OCI-LY7 (cell line): ENCODE measurements around the gene EXOC6B. TPM values are rescaled to one million over a fixed set of nuclear protein-coding genes. Genes with fewer than 3 reads are reported as not detected.

Experiments used
- BruUV-seq: library from RNA; stranded (reverse); fragments of 400-500 nt; replicated peaks from 2 replicates; lab custom pipeline; 2021; lab: Mats Ljungman, UMichigan
- CTCF ChIA-PET: fragments of 300-600 bp; sonication (Branson Sonifier 250); formaldehyde crosslinking; loops from one replicate; lab custom pipeline; 2022; ENCODE audit warnings: antibody characterized with exemption; ENCODE audit not compliant: unreplicated experiment; lab: Charles Lee
- POLR2A ChIA-PET: fragments of 300-600 bp; sonication (Branson Sonifier 250); formaldehyde crosslinking; loops from one replicate; lab custom pipeline; 2022; ENCODE audit warnings: antibody characterized with exemption; lab: Charles Lee
- DNase-seq: peaks from one replicate; pipeline ENCODE4 v3.0.0-alpha.2; 2015; ENCODE audit warnings: low spot score
- H2AFZ ChIP-seq: fragments of 200-600 bp; sonication (generic), shearing (Covaris generic); 2 replicates; pipeline ENCODE4 v1.6.1; 2014; ENCODE audit warnings: mild to moderate bottlenecking, antibody characterized with exemption, low read length, moderate library complexity
- H3K27ac ChIP-seq: fragments of 200-600 bp; sonication (generic); 2 replicates; pipeline ENCODE4 v1.5.1; 2014; ENCODE audit warnings: mixed run types, low read depth, mild to moderate bottlenecking, moderate library complexity, low read length, inconsistent platforms; ENCODE audit not compliant: poor library complexity, severe bottlenecking
- H3K36me3 ChIP-seq: fragments of 200-600 bp; sonication (generic); 2 replicates; pipeline ENCODE4 v1.6.1; 2014; ENCODE audit warnings: mild to moderate bottlenecking, antibody characterized with exemption, low read length, moderate library complexity, mixed read lengths; ENCODE audit not compliant: insufficient read depth
- H3K4me1 ChIP-seq: fragments of 200-600 bp; sonication (generic); 2 replicates; pipeline ENCODE4 v1.5.1; 2014; ENCODE audit warnings: mild to moderate bottlenecking, low read length; ENCODE audit not compliant: insufficient read depth, poor library complexity, severe bottlenecking
- H3K4me2 ChIP-seq: fragments of 200-600 bp; sonication (generic); 2 replicates; pipeline ENCODE4 v1.6.1; 2014; ENCODE audit warnings: mild to moderate bottlenecking, low read length
- H3K4me3 ChIP-seq: fragments of 200-600 bp; sonication (generic); 2 replicates; pipeline ENCODE4 v1.5.1; 2014; ENCODE audit warnings: mild to moderate bottlenecking, low read depth, low read length; ENCODE audit not compliant: poor library complexity, severe bottlenecking
- H3K79me2 ChIP-seq: fragments of 200-600 bp; sonication (generic); 2 replicates; pipeline ENCODE4 v1.6.1; 2016; ENCODE audit warnings: low read depth, mild to moderate bottlenecking, low read length, moderate library complexity, mixed read lengths; ENCODE audit not compliant: insufficient read depth
- H3K9me2 ChIP-seq: fragments of 200-600 bp; sonication (generic); 2 replicates; pipeline ENCODE4 v1.6.1; 2016; ENCODE audit warnings: mild to moderate bottlenecking, low read length, mixed read lengths; ENCODE audit not compliant: insufficient read depth
- H3K9me3 ChIP-seq: fragments of 200-600 bp; sonication (generic); 2 replicates; pipeline ENCODE4 v1.6.1; 2014; ENCODE audit warnings: mild to moderate bottlenecking, mixed run types, low read length, mixed read lengths
- H4K20me1 ChIP-seq: fragments of 200-600 bp; sonication (generic); 2 replicates; pipeline ENCODE4 v1.6.1; 2014; ENCODE audit warnings: mild to moderate bottlenecking, antibody characterized with exemption, low read length, moderate library complexity, mixed read lengths; ENCODE audit not compliant: insufficient read depth
- CTCF ChIP-seq: fragments of 200-600 bp; sonication (generic); conservative IDR thresholded peaks from 2 replicates; pipeline ENCODE4 v1.5.1; 2014; ENCODE audit warnings: mild to moderate bottlenecking, antibody characterized with exemption, low read length, moderate library complexity, mixed read lengths
- EZH2phosphoT487 ChIP-seq: fragments of 200-600 bp; sonication (generic); IDR thresholded peaks from 2 replicates; pipeline ENCODE4 v1.6.1; 2018; ENCODE audit warnings: low read depth, borderline replicate concordance, mild to moderate bottlenecking, mixed run types, antibody characterized with exemption, low read length, moderate library complexity, mixed read lengths
- intact Hi-C: fragments of 100-400 bp; cut with micrococcal nuclease; formaldehyde crosslinking; loops from one replicate; pipeline ENCODE4 v1.10.0; 2022; ENCODE audit not compliant: unreplicated experiment
- total RNA-seq, 2 experiments: library from RNA; depleted of rRNA in 1 of 2; stranded (reverse); fragments of >200 nt in 1 of 2; shearing (Covaris generic) in 1 of 2; gene quantifications; 2 replicates each; pipeline ENCODE4 v1.2.3, GENCODE V29; 2014 to 2022

Gene EXOC6B
- total RNA-seq, 2 experiments from 2014 or later, result 5.1 TPM; not detected in 1

- no peak for TF ChIP-seq CTCF
- no peak for TF ChIP-seq EZH2phosphoT487
- Histone ChIP-seq H4K20me1 (no peaks in the 10 kb centered on the region), H3K4me2 (no peak overlapping the region), H3K27ac (no peak overlapping the region), H3K4me3 (no peak overlapping the region), H3K79me2 (no peaks in the 10 kb centered on the region), H3K4me1 (no peaks in the 10 kb centered on the region), H3K9me2 (no peaks in the 10 kb centered on the region), H2AFZ (no peak overlapping the region), H3K9me3 (no peaks in the 10 kb centered on the region), H3K36me3 (no peaks in the 10 kb centered on the region)
- ChIA-PET CTCF (no interaction called here), POLR2A (interaction anchor here (0.6 kb wide), 1 partner anchor 38 kb away, joined by 3 read pairs; no protein-coding TSS in a partner anchor)
- DNase-seq, result no peak
- BruUV-seq, result no TSS peak
- intact Hi-C loops, result no loop called here
Observed at GRCh38 chr2:72803151-72803550, 22.7 kb downstream of the EXOC6B start.

DNA sequence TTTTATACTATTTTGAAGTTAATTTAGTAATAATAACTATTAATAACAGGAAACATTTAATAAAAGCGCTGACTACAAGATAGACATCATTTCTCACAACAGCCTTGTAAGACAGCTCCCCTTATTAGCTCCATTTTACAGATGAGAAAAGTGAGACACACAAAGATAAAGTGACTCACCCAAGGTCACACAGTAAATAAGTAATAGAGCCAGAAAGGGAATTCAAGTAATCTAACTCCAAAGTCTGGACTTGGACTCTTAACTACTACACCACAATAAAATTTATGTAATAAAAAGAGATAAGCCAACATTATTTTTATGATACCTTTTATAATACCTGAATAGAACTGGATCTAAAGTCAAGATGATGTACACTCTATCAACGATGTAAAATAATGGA is 25.3 kb downstream of the EXOC6B start:
- CTCF ChIA-PET, result no interaction called here

More for the DNA sequence above, 25.3 kb downstream of the EXOC6B start:
- Histone ChIP-seq H3K79me2 (no peaks in the 10 kb centered on the region), H3K4me1 (no peaks in the 10 kb centered on the region), H3K9me2 (no peaks in the 10 kb centered on the region), H3K4me3 (no peak overlapping the region), H2AFZ (no peak overlapping the region), H3K4me2 (no peak overlapping the region), H3K27ac (no peak overlapping the region), H3K36me3 (no peaks in the 10 kb centered on the region), H3K9me3 (no peaks in the 10 kb centered on the region), H4K20me1 (no peaks in the 10 kb centered on the region)
- no peak for TF ChIP-seq CTCF
- TF ChIP-seq EZH2phosphoT487, result no peak
- intact Hi-C loops, result no loop called here
- DNase-seq, result no peak
- POLR2A ChIA-PET, result no interaction called here
- BruUV-seq, result no TSS peak
